ENCODE measurements around the gene PDE1C.

- TF ChIP-seq CTCF (IDR thresholded peaks at IDR 0.05; ENCODE audit: low read depth, low read length), result no peak
- no peak for TF ChIP-seq POLR2A (IDR thresholded peaks at IDR 0.05; ENCODE audit: extremely low read depth, insufficient read length)
- no peak for TF ChIP-seq MAX (IDR thresholded peaks at IDR 0.05; ENCODE audit: low read depth, low read length)
- TF ChIP-seq MYC (IDR thresholded peaks at IDR 0.05; ENCODE audit: low read depth, low read length), result no peak
These were observed 36.2 kb downstream of the PDE1C start for GRCh38 chr7:32034052-32034451.

All from NB4 (cell line).